ENCODE measurements around the gene CPED1.
"Not testable (repeated sequence)": the region's sequence is repeated elsewhere in the genome, so short reads cannot be mapped to it uniquely, and the experiment has no call there.

The CPED1 gene

DNA sequence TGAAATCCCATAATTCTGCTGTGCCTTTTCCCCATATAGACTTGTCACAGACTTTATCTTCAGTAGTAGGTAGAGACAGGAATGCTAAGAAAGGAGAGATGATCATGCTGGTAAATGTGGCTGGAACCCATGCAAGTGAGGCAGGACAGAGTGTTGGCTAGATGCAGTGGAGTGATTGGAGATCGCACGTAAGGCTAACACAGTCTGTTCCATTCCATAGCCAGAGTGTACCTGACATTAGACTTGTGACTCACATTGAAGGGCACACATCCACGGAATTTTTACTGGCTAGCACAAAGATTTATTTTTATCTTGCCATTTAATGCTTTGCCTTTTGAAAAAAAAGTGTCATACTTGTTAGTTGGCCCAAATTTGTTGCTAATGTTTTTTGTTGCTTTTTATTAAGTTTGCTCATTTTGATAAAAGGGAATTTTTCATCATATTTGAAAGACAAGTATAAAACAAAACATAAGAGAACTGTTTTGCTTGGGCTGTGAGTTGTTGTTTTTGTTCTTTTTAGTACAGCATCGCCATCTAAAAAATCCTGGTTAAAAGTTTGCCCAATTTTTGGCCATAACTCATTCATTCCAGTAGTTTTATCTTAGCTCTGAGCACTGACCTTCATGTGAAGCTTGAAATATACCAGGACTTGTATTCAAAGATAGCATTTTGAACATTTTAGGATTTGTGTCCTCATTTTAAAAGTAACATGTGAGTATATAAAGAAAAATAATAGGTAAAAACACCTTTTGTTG is 81.0 kb downstream of the CPED1 start:
- no peak for DNase-seq (ENCODE audit: low read depth in 2 of 2)

DNA sequence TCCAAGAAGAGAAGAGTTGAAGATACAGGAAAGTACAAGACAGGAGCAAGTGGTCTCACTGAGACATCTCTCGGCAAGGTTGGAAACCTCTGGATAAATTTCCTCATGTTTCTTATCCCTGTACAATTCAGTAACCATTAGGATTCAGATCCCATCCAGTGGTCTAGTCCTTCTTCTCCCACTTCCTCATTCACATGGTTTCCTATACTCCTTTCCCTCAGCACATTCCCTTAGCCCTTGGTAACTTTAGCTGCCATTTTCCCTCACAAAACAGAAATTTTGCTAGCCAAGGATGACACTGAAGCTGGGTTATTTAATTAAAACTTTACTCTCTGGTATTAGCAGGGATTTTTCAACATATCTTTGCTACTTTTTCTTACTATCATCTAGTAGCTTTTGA is 82.6 kb downstream of the CPED1 start:
- no peak for DNase-seq (ENCODE audit: low read depth in 2 of 2)

DNA sequence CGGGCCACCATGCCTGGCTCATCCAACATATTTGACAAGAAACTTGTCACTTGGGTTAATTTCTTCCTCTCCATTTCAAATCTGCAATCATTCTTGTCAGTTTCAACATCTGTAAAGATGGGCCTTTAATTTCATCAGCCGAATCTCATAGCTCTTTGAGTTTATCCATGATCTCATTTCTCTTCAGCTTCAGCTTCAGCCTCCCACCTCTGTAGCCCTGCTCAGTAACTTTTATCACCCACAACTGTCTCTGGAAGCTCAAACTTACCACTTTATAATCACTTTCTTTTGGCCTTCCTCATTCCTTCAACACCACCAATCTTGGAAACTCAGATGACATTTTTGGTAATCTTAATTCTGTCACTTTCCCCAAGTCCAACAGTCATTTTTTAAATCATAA is 83.2 kb downstream of the CPED1 start:
- no peak for DNase-seq (ENCODE audit: low read depth in 2 of 2)

DNA sequence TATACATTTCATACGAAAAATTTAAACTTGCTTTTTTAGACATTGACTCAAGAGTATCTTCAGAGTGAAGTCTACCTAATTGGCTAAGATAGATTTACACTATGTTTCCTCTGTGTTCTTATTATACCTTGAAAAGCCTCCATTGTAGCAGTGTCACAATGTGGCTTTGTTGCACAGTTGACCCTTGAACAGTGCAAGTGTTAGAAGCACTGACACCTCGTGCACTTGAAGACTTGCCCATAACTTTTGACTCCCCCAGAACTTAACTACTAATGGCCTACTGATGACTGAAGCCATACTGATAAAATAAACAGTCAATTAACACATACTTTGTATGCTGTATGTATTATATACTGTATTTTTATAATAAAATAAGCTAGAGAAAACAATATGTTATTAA is 84.3 kb downstream of the CPED1 start:
- DNase-seq (ENCODE audit: low read depth in 2 of 2): no peak

DNA sequence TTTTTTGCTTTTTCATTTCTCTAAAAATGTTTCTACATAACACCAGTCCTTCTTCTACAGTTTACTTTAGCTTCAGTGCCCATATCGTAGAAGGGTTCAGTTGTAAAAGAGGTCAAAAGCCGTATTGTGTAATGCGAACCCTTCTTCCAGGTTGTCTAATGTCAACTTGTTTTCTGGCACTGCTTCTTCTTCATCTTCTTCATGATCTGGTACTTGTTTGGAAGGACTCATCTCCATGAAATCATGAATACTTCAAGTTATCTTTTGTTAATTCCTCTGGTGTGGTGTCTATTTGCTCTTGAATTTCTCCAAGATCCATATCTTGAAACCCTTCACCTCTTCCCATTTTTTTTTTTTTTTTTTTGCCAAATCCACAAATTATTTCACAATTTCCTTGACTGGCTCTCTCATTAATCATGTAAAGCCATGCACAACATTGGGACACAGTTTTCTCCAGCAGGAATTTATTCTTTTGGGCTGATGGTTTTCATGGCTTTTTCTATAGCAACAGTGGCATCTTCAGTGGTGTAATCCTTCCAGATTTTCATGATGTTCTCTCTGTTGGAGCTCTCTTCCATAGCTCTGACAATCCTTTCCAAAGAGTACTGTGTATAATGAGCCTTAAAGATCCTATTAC is 85.1 kb downstream of the CPED1 start:
- DNase-seq (ENCODE audit: low read depth in 2 of 2): no peak

DNA sequence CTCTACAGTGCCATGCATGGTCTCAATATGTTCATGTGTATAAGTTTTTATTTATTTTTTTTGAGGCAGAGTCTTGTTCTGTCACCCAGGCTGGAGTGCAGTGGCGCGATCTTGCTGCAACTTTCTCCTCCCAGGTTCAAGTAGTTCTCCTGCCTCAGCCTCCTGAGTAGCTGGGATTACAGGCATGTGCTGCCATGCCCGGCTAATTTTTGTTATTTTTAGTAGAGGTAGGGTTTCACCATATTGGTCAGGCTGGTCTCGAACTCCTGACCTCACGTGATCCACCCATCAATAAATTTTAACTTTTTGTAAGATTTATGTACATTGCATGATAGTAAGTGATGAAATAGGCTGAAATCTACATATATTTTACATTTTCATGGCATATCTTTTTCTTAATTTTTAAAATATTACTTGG is 86.9 kb downstream of the CPED1 start:
- not testable (repeated sequence) for DNase-seq (ENCODE audit: low read depth in 2 of 2)

DNA sequence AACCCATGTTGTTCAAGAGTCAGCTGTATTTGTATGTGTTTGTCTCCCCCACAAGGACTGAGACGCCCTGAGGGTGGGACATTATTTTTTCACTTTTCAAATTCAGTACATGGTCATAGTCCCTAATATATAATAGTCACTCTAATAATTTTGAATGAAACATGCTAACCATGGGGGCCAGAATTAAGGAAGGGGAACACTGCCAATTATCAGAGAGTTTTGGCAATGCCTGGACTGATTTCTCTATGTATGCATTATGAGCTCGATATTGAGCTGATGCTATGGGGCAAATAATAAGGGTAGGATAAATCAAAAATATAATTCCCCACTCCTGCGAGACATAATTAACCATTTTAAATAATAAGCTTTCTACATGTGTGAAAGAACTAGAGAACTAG is 87.4 kb downstream of the CPED1 start:
- no peak for DNase-seq (ENCODE audit: low read depth in 2 of 2)

DNA sequence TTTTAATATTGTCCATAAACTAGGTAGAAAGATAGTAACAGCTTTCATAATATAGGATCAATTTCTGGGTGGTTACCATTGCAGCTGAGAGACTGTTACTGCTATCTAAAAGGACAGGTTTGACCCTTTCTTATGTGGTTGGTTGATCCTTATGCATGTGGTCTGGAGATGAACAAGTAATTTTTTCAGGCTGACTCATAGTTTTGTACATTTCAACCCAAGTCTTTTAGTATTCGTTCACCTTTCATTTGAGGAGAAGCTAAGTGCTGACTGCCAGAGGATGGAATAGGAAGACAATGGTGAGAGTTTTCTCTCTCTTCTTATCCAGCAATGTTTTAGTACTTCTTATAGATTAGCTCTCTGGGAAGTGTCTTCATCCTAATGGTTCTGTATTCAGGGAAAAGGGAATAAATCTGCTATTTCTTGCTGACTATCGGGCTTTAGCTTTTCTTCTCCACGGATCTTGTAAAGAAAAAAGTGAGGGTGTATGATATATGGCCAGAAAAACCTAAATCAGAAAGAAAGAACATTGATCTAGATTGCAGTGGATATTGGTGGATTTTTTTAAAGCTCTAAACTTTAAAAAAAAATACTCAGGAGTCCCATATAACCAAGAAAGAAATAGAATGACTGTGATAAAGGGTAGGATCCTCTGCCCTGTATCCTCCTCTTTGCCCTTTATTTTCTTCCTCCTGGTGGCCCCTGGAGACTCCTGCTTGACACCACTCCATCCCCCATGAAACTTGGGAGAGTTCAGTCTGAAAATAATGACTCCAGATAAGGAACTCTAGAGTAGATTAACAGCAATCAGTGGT is 88.0 kb downstream of the CPED1 start:
- DNase-seq (ENCODE audit: low read depth in 2 of 2): no peak

DNA sequence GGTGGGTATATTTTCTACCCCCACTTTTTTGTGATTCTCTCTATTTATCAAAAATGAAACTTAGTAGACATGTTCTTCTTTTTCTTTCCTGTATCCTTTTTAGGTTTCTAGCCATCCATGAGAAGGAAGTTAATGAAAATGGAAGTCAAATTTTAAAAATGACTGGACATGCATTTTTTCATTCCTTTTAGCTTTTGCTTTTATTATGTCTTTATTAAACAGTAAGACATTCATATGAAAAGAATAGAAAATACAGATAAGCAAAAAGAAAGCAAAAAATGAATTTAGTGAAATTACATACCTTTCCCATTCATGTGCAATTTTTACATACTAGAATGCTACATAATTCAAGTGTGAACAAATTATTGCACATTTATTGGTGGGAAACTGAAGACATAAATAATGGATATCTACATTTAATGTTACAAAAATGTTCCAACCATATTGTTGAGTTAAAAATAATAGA is 88.7 kb downstream of the CPED1 start:
- no peak for DNase-seq (ENCODE audit: low read depth in 2 of 2)

DNA sequence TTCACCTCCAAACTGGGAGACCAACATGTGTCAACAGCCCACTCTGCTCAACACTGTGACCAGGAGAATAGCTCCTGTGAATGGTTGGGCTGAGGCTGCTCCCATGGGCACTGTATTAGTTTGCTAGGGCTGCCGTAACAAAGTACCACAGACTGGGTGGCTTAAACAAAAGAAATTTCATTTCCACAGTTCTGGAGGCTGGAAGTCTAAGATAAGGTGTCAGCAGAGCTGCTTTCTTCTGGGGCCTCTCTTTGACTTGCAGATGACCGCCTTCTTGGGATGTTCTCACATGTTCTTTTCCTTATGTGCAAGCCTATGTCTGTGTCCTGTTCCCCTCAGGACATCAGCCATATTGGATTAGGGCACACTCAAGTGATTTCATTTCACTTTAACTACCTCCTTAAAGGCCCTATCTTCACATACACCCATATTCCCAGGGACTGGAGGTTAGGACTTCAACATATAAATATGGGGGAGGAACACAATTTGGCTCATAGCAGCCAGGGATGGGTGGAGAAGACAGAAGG is 90.3 kb downstream of the CPED1 start:
- DNase-seq (ENCODE audit: low read depth in 2 of 2): no peak

DNA sequence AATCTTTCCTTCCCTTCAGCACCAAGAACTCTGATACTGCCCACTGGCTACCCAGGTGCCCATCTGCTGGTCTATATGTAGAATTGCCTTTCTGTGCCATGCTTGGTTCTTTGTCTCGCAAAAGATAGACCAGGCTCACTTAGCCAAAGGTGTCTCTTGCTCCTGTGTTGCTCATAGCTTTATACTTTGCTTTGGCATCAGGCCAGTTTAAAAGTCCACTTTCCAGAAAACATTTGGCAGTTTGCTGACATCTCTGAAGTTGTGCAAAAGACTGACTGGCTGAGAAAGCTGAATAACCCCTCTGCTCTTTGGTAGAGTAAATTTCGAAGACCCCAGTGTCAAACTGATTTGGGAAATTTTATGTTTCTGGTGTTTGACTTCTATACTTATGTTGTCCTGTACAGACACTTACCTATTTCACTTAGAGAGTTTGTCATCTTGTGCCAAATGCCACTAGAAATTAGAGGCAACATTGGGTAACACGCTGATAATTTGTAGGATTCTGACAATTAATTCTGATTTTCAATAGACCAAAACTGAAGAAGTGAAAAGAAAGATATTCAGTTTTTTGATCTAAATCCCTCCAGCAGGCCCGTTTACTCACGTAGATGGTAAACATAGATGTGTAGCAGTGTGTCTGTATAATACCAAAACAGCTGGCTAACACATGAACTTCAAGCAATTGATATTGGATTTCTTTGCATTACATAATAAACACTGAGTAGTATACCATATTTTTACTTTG is 91.1 kb downstream of the CPED1 start:
- DNase-seq (ENCODE audit: low read depth in 2 of 2): no peak

DNA sequence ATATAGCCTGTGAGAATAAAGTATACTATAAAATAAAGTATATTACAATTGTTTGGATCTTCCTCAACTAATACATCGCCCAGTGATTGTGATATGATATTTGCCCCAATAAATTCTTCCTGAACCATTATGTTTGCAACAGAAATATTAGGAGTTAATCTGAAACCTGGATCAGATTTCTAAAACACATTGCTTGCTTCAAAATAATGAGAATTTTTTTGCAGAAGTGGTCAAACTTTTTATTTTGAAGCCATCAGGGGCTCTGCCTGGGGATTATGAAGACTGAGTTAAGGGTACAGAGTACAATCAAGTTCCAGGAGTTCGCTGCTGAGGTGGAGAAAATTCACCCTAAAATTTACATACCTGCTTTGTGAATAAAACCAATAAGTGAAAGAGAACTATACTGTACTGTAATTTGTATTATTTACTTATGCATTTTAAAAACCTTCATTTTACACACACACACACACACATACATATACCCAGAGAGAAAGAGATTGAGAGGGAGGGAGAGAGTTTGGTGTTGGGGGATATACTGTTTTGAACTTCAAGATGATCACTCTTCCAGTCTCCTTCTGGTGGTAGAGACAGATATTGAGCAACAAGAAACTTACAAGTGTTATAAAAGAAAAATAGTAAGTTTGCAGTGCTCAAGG is 91.9 kb downstream of the CPED1 start:
- DNase-seq (ENCODE audit: low read depth in 2 of 2): no peak

DNA sequence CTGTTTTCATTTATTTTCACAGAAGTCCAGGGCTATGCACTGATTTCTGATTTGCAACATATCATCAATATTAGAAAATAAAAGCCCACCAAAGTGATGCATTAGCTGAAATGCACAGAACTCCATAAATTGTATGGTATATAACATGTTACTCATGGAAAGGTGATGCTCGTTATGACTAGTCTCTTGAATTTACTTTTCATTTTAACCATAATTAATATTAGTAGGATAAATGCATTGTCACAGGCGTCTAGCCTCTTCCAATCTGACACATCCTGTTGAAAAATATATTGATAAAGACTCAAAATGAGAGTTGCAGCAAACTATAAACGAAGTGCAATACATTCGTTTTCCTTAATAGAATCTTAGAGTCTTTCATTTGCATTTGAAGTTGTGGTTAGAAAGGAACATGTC is 92.4 kb downstream of the CPED1 start:
- DNase-seq (ENCODE audit: low read depth in 2 of 2): no peak

DNA sequence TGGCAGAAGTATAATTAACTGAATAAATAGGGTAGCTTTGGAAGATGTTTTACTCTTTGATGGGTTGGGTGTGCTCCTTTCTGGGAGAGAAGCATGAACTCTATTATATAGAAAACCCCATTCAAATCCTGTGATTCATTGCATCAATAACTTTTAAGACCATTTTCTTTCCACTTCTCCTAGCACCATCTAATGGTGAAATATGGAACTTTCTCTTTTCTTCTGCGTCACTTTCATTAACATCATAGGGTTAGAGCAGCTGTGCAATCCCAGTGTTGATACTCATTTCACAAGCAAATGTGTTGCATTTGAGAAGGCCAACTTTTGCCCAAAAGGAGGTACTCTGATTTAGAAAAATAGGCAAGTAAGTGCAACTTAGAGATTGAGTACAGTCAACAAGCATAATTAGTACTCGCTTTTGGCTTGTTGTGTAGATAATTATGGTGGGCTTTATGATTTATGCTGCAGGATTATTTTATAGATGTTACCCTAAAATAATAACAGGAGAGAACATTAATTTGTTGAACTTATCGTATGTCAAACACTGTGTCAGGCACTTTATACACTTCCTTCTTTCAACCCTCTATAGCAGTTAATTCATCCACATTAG is 92.9 kb downstream of the CPED1 start:
- no peak for DNase-seq (ENCODE audit: low read depth in 2 of 2)

DNA sequence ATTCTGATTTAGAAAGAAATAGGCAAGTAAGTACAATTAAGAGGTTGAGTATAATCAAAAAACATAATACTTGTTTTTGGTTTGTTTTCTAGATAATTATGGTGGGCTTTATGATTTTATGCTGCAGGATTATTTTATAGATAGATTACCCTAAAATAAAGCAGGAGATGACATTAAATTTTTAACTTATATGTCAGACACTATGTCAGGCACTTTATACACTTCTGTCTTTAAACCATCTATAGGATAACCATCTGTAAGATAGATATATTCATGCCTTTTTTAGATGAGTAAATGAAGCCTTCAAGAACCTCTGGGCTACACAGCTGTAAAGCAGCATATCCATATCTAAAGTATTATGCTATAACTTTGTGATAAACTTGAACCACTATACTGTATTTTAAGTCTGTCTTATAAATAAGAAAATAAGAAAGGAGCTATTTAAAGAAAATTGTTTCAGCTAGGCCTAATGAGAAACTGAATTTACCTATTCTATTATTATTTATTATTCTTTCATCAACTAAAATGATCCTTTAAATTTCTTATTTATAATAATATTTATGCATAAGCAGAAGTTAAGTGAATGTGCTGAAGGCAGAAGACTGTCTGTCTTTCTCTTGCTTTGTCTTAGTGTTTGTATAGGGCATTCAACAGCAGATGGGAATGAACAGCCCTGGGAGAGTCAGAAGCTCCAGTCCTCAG is 94.0 kb downstream of the CPED1 start:
- DNase-seq (ENCODE audit: low read depth in 2 of 2): no peak

DNA sequence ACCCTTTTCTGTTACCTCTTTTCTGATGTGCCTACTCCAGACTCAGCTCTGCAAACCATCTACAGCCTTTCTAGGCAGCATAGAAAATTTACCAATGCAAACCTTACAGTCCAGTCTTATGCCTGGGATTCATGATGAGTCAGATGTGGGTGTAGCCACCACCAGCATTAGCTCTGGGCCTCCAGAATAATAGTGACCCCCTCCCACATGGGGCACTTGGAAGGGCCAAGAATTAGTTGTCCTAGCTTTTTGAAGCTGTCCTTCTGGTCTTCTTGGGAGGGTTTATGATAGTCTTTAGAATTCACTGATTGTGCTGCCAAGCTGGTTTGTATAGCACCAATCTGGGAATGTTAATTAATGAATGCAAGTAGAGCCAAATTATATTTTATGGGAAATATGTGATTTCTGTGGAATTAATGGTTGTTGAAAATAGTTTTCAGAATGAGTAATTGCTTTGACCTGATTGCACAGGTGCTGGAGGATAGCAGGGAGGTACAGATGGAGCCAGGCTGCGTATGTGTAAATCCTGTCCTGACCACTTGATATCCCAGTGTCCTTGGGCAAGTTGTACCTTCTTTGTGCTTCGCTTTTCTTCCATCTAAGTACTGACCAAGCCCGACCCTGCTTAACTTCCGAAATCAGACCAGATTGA is 94.8 kb downstream of the CPED1 start:
- DNase-seq (ENCODE audit: low read depth in 2 of 2): no peak

DNA sequence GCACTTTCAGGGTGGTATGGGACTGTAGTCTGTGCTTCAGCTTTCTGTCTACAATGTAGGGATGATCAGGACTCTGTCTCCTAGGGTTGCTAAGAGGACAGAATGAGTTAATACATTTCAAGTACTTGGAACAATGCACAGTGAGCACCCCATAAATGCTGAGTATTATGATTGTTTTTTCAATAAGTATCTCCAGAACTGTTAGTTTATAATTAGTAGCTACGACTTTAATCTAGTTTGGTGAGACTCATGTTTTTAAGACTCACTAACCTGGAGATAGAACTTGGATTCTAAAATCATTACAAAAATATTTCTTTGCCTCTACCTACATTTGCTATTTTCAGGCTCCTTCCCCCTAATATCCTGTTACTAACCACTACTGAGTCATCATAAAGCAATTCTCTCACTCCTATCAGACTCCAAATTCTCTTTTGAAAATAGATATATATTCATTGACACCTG is 95.3 kb downstream of the CPED1 start:
- no peak for DNase-seq (ENCODE audit: low read depth in 2 of 2)

DNA sequence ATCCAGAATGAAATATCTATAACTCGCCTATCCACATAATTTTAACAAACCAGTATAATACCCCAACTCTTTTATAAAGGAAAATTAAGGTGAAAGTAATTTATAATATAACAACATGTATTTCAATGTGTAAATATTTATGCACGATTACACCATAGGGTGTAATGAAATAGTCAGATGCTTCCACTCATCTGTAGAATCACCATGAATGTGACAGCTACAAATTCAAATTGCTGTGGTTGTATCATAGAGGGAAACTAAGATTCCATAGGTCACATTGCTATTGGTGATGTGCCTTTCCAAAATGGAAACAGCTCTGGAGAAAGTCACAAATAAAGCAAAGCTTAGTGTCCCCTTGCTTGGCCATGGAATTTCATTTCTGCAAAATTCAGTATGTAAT is 95.7 kb downstream of the CPED1 start:
- DNase-seq (ENCODE audit: low read depth in 2 of 2): no peak

DNA sequence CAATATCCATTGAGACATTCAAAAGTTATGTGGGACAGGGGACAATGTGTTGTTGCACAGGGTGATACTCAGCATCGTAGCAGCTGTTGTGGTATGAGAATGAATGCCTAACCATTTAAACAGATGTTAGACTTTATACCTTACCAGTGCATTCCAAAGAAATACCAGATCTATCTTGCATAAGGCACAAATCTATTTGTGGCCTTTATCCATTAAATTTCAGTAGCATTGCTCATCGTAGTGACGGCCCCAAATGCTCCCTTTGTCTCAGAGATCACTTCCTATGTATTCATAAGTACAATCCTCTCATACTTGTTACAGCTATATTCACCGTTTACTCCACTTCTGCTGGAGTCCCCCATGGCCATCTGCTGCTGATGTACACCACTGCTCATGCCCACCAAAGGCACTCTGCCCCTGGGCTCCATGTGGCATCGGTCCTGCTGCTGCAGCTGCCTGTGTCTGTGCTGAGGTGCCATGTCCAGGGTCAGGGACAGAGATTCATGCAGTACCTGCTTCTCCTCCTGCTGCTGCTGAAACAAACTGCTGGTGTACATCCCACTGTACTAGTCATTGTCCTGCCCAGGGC is 96.3 kb downstream of the CPED1 start:
- DNase-seq (ENCODE audit: low read depth in 2 of 2): no peak

Data from stimulated activated CD4-positive, alpha-beta T cell treated with anti-CD3 and anti-CD28 coated beads, Interleukin-1b, Interleukin-23, amount 100 ng/mL, for 1 hour (primary cell).